CD4-positive, alpha-beta T cell treated with Interleukin-4 for 4 hours (primary cell): ENCODE measurements around the gene SPOCD1.

ENCODE experiments used
- DNase-seq: peaks from one replicate; pipeline ENCODE4 v3.0.0-alpha.2; 2020

The SPOCD1 gene

GRCh38 chr1:31754397-31754796 lies 61.4 kb downstream of the SPOCD1 start:
- DNase-seq: no peak

DNA sequence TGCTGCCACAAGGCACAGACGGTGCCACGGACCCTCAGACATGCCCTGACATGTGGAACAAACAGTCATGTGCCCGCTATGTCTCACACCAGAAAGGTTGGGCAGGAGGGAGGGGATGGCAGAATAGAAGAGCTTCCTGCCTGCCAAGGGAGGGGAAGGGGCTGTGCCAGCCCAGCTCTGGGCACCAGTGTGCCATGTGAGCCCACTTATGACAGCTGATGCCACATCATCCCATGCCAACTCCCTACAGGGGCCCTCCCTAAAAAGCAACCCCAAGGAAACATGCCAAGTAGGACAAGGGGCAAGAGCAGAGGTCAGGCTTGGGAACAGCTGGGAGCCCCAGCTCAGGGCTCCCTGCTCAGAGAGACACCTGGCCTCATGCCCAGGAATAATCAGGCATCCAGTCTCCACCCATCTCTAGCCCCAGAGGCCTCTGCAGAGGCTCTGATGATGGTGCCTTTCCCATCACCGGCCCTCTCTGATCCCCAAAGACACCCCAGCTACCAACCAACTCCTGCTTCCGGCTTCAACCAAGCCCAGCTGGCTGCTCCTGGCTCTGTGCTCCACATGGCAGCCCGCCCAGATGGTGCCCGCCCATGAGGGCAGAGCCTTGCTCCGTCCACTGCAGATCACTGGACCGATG lies 62.0 kb downstream of the SPOCD1 start:
- DNase-seq: no peak

- no peak for DNase-seq
Measured at GRCh38 chr1:31752952-31753475, 62.8 kb downstream of the SPOCD1 start.

GRCh38 chr1:31752258-31752657 lies 63.6 kb downstream of the SPOCD1 start:
- no peak for DNase-seq

DNA sequence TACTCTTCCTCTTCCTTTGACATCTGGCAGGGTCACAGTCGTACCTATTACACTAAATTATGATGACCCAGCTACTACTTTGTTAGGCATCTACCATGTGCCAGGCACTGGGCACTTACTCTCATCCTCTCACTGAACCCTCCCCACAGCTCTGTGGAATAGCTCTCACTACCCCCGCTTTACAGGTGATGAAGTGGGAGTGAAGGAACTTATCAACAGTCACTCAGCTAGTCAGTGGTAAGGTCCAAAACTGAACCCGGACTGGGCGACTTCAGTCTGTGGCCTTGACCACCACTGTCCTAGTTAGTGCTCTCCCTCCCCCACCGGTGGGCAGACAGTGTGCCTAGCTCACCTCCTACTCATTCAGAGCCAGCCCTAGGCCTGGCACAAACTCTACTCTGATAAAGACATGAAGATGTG lies 64.0 kb downstream of the SPOCD1 start:
- DNase-seq: no peak

DNA sequence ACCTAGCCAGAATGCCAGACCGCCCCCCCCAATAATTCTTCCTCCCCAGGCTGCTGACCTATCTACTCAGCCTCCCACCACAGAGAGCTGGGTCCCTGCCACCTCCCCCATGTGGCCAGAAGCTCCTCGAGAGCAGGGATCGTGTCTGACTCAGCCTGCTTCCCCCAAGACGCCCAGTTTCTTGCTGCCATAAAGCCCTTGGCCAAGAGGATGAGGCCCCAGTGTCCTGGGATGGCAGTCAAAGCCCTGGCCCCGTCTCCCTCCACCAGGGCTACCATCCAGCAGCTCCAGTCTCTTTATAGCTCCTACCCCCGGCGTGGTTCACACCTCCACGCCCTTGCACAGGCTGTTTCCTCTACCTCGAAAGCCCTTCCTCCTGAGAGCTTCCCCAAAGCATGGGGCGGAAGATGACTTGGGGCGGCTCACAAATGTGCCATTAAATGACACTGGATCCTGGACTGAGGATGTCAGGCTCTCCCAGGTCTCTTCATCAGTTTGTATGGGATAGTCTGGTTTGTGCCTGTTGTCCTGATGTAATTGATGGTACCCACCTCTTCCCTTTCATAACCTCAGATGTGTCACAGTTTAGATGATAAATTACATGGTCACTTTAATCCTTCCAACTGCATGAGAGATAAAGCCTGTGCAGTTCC lies 64.8 kb downstream of the SPOCD1 start:
- DNase-seq: peak; percentile 48

DNA sequence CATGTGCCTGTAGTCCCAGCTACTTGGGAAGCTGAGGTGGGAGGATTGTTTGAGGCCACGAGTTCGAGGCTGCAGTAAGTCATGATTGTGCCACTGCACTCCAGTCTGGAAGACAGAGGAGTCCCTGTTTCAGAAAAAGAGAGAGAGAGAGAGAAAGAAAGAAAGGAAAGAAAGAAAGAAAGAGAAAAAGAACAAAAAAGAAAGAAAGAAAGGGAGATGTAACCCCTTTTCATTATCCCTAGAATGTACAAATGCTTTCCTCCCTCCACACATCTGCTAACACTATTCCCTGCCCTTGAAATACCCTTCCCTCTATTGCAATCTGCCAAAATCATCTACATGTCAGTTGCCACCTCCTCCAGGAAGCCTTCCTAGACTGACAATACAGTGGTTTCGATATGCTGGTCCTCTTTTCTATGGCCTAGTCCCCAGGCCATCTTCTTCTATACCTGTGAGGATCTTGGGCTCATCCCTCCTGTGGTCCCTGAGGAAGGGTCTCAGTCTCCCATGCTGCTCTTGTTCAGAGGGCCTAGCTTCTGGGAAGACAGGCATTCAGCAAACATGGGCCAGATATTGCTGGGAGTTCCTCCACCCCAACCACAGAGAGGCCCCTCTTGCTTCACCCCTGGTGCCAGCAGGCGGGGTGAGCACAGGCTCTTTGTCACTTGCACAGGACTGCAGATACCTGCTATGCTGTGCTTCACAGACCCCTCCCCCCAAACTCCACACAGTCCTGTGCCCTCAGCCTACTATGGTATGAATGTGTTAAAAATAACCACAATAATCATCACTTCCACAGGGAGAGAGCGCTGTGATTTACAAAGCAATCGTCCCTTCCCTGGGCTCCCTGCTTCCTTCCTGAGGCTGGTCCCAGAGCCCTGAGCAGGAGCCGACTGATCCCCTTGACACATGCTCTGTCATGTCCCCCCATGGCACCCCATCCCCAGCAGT lies 65.8 kb downstream of the SPOCD1 start:
- DNase-seq: no peak

GRCh38 chr1:31748365-31748764 lies 67.5 kb downstream of the SPOCD1 start:
- no peak for DNase-seq

DNA sequence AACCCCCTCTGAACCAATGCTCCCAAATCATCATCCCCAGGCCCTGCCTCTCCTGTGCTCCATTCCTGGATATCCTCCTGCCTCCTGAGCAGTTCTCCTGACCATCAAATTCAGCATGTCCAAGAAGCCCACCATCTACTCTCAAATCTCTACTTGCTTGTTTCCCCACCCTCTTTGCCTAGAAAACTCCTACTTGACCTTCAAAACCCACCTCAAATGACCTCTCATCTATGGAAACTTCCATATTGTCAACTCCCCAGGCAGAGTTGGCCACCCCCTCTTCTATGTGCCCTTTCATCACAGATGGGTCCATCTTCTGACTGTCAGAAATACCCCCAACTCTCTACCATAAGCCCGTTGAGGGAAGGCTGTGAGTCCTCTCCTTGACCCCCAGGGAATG lies 68.5 kb downstream of the SPOCD1 start:
- DNase-seq: no peak

- DNase-seq: no peak
Measured at GRCh38 chr1:31746687-31747086, 69.1 kb downstream of the SPOCD1 start.

- DNase-seq: no peak
Measured at GRCh38 chr1:31745946-31746670, 69.7 kb downstream of the SPOCD1 start.

DNA sequence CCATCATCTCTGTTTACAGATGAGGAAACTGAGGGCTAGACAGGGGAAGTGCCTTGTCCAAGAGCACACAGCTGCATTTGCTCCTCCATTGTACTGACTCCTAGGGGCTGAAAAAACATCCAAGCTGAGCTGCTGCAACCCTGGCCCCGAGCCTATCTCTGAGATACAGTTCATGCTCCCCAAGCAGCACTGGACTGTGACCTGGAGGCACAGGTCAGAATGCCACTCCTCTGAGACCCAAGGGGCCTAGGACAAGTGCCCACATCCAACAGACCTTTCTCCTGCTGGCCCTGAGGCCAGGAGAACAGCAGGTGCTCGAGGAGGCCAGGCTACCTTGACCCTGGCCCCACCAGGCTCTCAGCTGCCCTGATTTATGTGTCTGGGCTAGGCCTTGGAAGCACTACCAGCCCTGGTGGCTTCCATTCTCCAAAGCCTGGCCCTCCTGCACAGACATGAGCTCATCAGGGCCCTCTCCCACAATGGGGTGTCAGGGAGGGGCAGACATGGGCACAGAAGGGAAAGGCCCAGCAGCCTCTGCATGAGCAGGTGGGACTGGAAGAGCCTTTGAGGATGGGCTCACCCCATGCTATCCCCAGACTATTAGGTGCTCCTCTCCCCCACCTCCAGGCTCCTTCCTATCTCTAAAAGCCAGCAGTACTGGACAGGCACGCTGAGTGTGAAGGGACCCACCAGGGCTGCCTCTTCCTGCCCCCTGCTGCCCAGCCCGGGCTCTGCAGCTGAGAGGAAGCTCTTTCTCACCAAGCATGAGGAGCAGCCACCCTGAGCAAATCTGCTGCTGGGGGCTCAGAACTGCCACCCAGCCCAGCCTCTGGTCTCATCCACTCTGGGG lies 70.5 kb downstream of the SPOCD1 start:
- DNase-seq: peak; percentile 46

DNA sequence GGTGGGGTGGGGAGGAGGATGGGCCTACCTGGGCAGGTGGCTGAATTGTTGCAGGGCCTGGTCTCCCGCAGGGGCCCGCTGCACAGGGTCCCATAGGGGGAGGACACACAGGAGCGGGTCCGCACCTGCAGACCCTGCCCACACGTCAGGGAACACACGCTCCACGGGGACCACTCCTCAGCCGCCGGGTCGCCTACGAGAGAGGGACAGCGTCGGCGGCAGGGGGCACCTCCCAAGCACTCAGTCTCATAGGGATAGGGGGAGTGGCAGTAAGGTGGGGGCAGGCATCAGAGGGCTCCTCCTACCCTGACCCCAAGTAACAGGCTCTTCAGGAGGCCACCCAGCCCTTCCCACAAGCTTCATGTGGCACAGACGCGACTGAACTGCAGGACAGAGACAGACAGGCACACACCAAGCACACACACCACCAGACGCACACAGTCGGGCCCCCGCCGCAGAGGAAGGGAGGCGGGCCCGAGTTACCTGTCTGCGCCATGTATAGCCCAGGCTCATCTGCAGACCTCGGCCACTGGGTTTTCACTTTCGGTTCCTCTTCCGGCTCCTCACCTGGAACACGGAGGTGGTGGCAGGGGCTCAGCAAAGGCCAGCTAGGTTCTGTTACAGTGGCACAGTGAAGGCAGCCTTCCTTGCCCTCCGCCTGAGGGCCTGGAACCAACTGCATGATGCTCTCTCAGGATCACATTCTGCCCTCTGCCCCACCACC lies 71.5 kb downstream of the SPOCD1 start:
- no peak for DNase-seq

DNA sequence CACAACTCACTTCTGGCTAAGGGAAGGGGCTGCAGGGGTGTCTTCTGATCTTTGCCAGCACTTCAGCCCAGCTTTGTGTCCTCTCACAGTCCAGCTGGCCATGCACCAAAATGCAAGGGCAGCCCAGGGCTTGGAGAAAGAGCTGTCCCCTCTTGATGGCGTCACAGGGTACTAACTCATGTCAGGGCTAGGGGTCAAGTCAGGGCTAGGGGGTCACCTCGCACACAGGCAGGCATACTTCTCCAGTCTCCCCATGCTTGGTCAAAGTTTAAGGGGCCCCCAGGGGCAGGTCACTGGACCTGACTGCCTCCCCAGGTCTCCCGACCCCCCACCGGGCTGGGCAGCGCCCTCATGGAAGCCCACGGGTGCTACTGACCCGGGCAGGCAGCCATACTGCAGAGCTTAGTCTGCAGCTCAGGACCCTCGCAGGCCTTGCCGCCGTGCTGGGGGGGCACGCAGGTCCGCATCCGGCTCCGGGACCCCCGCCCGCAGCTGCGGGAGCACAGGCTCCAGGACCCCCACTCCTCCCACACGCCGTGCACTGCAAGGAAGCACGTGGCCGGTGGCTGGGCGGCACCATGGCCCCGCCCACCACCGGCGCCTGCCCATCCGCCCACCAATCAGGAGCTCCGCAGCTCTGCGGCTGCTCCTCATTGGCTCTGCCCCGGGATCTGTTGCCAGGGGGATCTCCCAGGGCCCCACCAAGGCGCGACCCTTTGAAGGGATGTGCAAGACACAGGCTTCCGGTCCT lies 73.2 kb downstream of the SPOCD1 start:
- no peak for DNase-seq
